ENCODE measurements around the gene TFAP2A.

The TFAP2A gene

GRCh38 chr6:10412461-10413261, 2.2 kb downstream of the TFAP2A start:
- DNase-seq = no peak

- no peak for DNase-seq
Observed at GRCh38 chr6:10411971-10412460, 2.9 kb downstream of the TFAP2A start.

- DNase-seq = no peak
Observed at GRCh38 chr6:10411131-10411970, 3.5 kb downstream of the TFAP2A start.

DNA sequence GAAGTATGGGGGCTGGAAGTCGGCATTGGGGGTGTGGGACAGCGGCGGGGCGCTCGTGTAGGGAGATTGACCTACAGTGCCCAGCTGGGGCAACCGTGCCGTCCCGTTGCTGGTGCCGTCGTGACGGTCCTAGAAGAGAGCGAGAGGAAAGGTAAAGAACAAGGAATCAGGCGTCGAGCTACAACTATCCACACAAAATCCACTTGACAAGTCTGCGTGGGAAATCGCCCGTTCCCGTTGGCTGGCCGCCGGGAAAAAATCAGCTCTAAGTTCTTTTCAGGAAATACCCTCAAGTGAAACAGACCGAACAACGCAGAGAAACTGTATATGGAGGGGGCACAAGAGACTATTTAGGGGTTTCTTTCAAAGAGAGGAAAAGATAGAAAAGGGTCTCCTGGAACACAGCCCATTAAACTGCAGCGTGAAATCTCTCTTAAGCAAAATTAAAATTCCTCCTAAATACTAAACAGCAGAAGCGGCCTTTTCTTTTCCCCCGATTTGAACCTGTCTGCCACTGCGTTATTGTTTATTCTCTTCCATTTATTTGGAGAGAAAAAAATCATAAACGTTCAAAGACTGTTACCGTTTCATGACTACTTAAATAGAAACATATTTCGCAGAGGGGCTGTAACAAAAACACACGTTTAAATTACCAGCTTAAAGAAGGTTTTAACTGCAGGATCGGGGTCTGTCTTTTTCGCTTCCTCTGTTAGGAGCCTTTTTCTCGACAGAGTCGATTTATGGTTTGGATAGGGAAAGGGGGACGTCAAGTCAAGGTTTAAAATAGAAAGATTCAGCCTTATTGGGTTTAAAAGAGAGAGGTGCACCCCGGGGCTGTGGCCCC, 4.4 kb downstream of the TFAP2A start:
- no peak for DNase-seq

- no peak for DNase-seq
Observed at GRCh38 chr6:10409731-10410206, 5.1 kb downstream of the TFAP2A start.

- DNase-seq = no peak
Observed at GRCh38 chr6:10409233-10409721, 5.6 kb downstream of the TFAP2A start.

- no peak for DNase-seq
Observed at GRCh38 chr6:10408457-10408856, 6.4 kb downstream of the TFAP2A start.

DNA sequence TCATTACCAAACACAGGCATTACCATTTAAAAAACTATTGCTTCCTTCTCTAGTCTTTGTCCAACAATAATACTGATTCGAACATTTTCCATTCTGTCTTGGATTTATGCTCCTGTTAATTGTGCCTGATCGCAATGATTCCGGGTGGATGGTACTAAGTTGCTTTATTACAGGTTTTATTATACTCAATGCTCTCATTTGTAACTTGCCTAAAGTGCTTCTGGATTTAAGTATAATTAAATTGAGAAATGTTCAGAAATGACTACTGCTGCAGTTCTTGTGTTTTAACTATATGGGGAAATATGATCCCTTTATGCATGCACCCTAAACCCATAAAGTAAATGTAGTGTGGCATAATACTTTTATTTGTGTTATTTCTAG, 7.2 kb downstream of the TFAP2A start:
- DNase-seq = no peak

DNA sequence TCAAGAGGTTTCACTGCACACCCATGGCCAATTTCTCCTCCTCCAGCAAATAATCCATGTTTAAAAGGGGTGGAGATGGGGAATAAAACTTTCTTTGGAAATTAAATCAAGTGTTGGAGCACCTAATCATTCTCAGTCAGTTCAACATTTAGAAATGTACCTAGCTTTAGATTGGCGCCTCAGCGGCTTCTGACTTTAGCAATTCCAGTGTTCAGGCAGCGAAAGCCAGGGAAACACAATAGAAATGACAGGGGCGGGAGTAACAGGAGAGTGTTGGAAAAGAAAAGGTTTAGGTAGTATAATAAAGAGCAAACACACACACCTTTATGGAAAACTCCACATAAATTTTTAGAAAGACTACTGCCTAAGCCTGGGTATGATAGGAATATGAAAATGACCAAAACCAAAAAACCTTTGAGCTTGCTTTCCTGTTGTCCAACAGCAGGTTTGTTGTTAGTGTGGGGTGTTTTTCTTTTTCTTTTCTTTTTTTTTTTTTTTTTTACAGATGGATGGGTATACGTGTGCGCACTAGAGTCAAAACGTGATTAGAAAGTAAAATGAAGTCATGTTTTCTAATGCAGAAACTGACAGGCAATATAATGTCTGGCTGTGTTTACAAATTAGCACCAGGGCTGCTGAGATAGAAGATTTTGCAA, 7.7 kb downstream of the TFAP2A start:
- no peak for DNase-seq

DNA sequence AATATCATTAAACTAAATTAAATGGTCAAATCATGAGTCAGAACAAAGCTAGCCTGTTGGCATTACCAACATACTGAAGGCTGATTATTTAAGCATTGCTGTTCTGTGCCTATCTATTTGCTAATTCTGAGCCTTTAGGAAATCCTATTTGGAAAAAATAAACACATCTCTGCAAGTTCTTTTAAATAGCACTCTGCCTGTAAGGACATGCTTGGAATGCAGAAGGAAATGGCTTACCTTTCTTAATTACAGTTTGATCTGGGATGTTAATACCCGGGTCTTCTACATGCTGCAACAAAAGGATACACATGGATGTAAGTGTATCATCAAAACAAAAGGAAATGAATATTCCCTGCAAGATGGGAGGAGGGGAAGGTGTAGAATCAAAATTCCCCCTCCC, 8.3 kb downstream of the TFAP2A start:
- DNase-seq = no peak

DNA sequence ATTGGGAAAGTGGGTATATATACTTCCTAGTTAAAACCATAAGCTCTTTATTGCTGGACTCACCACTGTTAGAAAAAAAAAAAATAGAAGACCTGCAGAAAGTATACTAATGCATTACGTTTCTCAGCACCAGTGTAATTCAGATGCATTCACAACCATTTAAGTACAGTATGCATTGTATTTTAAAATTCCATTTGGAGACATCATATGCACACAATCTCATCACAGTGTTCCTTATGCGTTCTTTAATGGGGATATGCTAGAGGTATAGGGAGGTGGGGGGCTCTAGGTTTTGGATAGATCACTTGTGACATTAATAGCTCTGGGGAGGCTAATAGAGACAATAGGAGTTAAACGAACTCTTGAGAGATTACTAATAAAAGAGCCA, 9.4 kb downstream of the TFAP2A start:
- DNase-seq = no peak

DNA sequence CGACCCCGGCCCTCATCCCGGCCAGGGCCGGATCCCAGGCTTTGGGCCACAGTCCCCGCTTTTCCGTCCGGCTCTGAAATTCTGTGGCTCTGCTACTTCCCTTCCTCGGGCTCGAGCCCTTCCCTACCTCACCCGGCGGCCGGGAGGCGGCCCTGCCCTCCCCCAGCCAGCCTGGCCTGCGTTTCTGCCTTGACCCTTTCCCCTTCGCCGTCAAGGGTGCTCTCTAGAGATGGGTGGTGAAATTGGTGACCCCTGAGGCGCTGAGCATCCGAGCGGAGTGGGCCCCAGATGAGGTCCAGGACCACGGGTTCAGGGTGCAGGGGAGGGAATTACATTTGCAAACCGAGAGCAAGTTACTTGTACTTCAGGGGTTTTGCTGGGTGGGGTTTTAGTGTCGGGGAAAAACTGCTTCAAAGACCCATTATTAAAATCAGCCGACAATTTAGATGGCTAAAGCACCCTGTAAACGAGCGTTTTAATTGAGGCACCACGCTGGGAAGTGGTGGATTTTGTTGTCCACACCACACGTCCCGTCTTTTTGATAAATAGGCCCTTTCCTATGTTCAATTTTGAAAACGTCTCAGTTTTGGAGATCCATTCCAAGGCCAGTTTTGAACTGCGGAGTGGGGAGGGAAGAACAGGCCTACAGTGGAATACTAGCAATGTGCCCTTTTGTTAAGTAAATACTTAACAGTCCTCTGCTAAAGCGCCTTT, 9.9 kb downstream of the TFAP2A start:
- no peak for DNase-seq

DNA sequence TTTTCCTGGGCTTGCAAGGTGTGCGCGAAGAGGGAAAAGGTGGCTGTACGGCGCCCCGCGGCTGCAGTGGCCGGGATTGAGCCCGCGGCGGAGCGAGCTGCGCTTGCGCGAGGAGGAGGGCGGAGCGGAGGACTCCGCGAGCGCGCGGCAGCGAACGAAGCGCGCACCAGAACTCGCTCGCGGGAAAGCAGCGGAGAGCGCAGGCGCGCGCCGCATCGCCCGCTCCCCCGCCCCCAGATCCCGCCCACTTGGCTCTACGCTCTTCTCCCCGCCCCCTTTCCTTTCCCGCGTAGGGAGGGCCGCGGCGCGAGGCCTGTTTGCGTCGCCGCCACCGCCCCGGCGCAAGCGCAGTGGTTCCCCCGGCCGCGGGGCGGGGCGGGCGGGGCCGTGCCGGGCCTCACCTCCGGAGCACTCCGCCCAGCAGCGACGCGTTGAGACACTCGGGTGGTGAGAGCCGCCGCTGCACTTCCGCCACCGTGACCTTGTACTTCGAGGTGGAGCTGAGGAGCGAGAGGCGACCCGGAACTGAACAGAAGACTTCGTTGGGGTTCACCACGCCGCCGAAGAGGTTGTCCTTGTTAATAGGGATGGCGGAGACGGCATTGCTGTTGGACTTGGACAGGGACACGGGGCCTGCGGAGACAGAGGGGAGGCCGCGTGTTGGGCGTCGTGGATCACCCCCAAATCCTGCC, 10.6 kb downstream of the TFAP2A start:
- DNase-seq = peak; percentile 90

- no peak for DNase-seq
Observed at GRCh38 chr6:10403385-10404106, 11.3 kb downstream of the TFAP2A start.

DNA sequence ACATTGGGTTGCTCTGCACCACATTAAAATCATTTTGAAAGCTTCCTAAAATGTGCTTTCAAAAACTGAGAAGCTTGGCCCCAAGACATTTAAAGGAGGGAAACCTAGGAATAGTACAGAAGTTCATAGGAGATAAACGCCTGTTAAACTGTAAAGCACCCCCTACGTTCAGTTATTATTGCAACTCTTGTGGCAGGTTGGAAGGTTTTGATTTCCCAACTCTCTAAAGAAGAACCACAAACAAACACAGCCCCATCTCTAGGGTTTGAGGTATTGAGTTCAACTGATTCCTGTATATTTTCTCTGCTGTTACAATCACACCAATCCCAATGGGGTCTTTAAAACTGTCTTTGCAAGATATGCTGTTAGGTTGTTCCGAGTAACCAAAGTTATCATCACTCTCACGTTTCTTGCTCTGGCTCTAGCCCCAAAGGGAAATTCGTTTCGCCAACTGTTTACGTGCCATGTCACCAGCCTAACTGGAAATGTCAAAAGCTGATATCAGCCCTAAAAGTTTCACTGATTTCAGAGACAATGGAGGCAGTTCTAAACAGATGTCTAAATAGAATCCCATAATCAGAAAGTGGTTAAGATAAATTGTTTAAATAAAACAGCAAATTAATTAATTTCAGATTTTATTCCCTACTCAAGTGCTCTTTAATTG, 12.1 kb downstream of the TFAP2A start:
- no peak for DNase-seq

GRCh38 chr6:10401632-10402223, 13.1 kb downstream of the TFAP2A start:
- DNase-seq = no peak

DNA sequence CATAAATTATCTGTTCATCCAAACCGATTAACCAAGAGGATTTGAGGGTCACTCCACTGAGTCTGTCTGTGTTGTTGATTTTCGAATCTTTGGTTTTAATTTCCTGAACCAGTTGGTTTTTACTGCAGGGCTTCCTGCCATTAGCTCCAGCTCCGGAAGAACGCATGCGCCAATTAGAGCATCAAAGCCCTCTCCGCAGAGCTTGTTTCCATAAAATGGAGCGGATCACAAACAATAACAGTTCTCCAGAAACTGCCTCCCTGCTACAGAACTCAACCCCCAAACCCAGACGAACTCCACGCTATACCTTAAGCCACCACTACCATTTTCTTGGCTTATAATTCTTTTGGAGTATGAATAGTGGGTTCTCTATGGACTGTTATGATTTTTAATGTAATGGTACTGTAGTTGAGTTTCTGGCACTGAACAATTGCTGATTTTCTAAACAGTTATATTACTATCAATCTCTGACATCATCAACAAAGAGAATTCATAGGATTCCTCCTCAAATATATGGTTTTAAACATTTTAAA, 13.8 kb downstream of the TFAP2A start:
- no peak for DNase-seq

DNA sequence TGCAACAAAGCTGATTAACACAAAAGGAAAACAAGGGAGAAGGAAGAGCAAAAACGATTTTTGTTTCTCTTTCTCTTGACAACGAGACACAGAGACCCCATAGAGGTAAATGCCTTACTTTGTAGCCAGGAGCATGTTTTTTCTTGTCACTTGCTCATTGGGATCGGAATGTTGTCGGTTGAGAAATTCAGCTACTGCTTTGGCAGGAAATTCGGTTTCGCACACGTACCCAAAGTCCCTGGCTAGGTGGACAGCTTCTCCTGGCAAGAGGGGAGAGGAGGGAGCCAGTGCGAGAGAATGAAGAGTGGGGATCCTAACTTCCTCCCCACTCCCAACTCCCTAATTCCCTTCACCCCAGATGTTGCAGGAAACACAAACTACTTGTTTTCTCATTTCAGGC, 14.5 kb downstream of the TFAP2A start:
- no peak for DNase-seq

- no peak for DNase-seq
Observed at GRCh38 chr6:10399451-10399850, 15.4 kb downstream of the TFAP2A start.
